ENCODE data around the gene MYO6. TPM values are rescaled to one million over a fixed set of nuclear protein-coding genes. Genes with fewer than 3 reads are reported as not detected.

The MYO6 gene
- total and polyA plus RNA-seq, 2 of the 4 experiments (the other 2 are of a cell fraction): 6.1 to 6.8 TPM

GRCh38 chr6:75880305-75880704 lies 131.3 kb downstream of the MYO6 start:
- Histone ChIP-seq H2BK15ac (ENCODE audit: low read depth, low read length) (no peak overlapping the region), H3K9me1 (ENCODE audit: insufficient read depth, low read length) (no peaks in the 10 kb centered on the region; the same call in 1 of the 2 replicates), H3K27ac (ENCODE audit: insufficient read depth, low read length) (no peak overlapping the region), H3K4me1 (ENCODE audit: control insufficient read depth, insufficient read depth, low read length) (peaks cover 2% of the 10 kb centered on the region; the same call in 1 of the 2 replicates), H3K9ac (ENCODE audit: low read depth, low read length) (no peak overlapping the region), H2BK20ac (ENCODE audit: low read depth, low read length) (no peak overlapping the region), H2BK5ac (ENCODE audit: low read depth, low read length, poor library complexity, severe bottlenecking) (no peak overlapping the region), H3K4me2 (ENCODE audit: low read depth, low read length) (no peak overlapping the region), H3K79me1 (ENCODE audit: low read depth in 1 of 2, low read length in 2 of 2) (no peaks in the 10 kb centered on the region), H4K20me1 (ENCODE audit: insufficient read depth, low read length) (no peaks in the 10 kb centered on the region), H3K14ac (replicated peaks; ENCODE audit: low read depth, low read length) (no peak overlapping the region), H3K9me3 (ENCODE audit: control insufficient read depth, insufficient read depth, low read length) (no peaks in the 10 kb centered on the region), H3K18ac (ENCODE audit: low read depth, low read length) (no peak overlapping the region), H3K36me3 (ENCODE audit: control insufficient read depth, insufficient read depth, low read length) (0 out of 2 replicates have a peak, but pooled peaks cover 1% of the 10 kb centered on the region), H3K27me3 (ENCODE audit: control insufficient read depth, insufficient read depth, low read length) (no peaks in the 10 kb centered on the region), H4K5ac (ENCODE audit: low read depth, low read length) (no peak overlapping the region), H2AFZ (replicated peaks; ENCODE audit: low read length, poor library complexity) (no peak overlapping the region), H4K8ac (ENCODE audit: low read depth in 2 of 2, low read length in 2 of 2) (no peak overlapping the region), H3K56ac (ENCODE audit: extremely low read depth, insufficient read depth, low read length) (no peak overlapping the region), H2AK9ac (replicated peaks; ENCODE audit: low read depth, low read length, poor library complexity) (no peak overlapping the region), H4K91ac (ENCODE audit: insufficient read depth, low read depth, low read length) (no peak overlapping the region), H2AK5ac (ENCODE audit: low read depth, low read length) (no peak overlapping the region), H3K4ac (ENCODE audit: low read depth, low read length) (no peak overlapping the region), H2BK120ac (ENCODE audit: low read depth, low read length) (no peak overlapping the region), H3K4me3 (ENCODE audit: insufficient read depth, low read depth, low read length) (no peak overlapping the region), H3K23ac (ENCODE audit: low read depth, low read length) (no peak overlapping the region)
- in situ Hi-C loops (cut with MboI; ENCODE audit: low sequenced_read_pairs): no loop called here
- dilution Hi-C loops (cut with HindIII; ENCODE audit: low sequenced_read_pairs, unreplicated experiment): no loop called here
- POLR2A ChIA-PET (ENCODE audit: unreplicated experiment): interaction anchor here (0.6 kb wide), 1 partner anchor 14 kb away, joined by 5 read pairs; no protein-coding TSS in a partner anchor
- TF ChIP-seq MXI1 (IDR thresholded peaks at IDR 0.05; ENCODE audit: borderline replicate concordance, low read depth, low read length) (no peak), NFE2L2 (IDR thresholded peaks at IDR 0.05; ENCODE audit: low read depth, low read length) (no peak), RFX5 (IDR thresholded peaks at IDR 0.05; ENCODE audit: low read depth, low read length) (no peak), FOS (IDR thresholded peaks at IDR 0.05; ENCODE audit: low read depth, low read length) (no peak), CEBPB (IDR thresholded peaks at IDR 0.05; ENCODE audit: low read depth, low read length) (no peak), MAFK (IDR thresholded peaks at IDR 0.05; ENCODE audit: low read depth, low read length) (no peak), USF2 (IDR thresholded peaks at IDR 0.05; ENCODE audit: low read depth, low read length) (no peak), SMC3 (IDR thresholded peaks at IDR 0.05; ENCODE audit: low read depth, low read length) (no peak), CTCF (conservative IDR thresholded peaks at IDR 0.05; ENCODE audit: low read depth, low read length) (no peak), RAD21 (IDR thresholded peaks at IDR 0.05; ENCODE audit: low read length) (no peak), MAZ (IDR thresholded peaks at IDR 0.05; ENCODE audit: borderline replicate concordance, low read depth, low read length) (no peak)
- ATAC-seq (ENCODE audit: low read depth): no peak
- no TSS peak for BruUV-seq (replicated peaks)
- intact Hi-C loops (cut with micrococcal nuclease): no loop called here
- WGBS, 2 experiments (ENCODE audit: extremely low coverage in 2 of 2, insufficient read length in 1 of 2): no CpG with 5 or more reads among the region's 1 CpG
- no peak for DNase-seq
- CTCF ChIA-PET: interaction anchor here (2.4 kb wide), 1 partner anchor 13 kb away, joined by 10 read pairs; no protein-coding TSS in a partner anchor

Measured in IMR-90 (cell line).